ENCODE measurements around the gene BMPER.

BMPER gene

GRCh38 chr7:34086981-34087380 is 181.6 kb downstream of the BMPER start:
- in situ Hi-C loops (cut with MboI; ENCODE audit: low sequenced_read_pairs), result no loop called here

- in situ Hi-C loops (cut with MboI; ENCODE audit: low sequenced_read_pairs), result no loop called here
Measured at GRCh38 chr7:34087892-34088891, 182.9 kb downstream of the BMPER start.

GRCh38 chr7:34090816-34091215 is 185.5 kb downstream of the BMPER start:
- in situ Hi-C loops (cut with MboI; ENCODE audit: low sequenced_read_pairs), result no loop called here

- in situ Hi-C loops (cut with MboI; ENCODE audit: low sequenced_read_pairs), result no loop called here
Measured at GRCh38 chr7:34091321-34091917, 186.1 kb downstream of the BMPER start.

GRCh38 chr7:34093276-34093675 is 187.9 kb downstream of the BMPER start:
- in situ Hi-C loops (cut with MboI; ENCODE audit: low sequenced_read_pairs), result no loop called here

- in situ Hi-C loops (cut with MboI; ENCODE audit: low sequenced_read_pairs), result no loop called here
Measured at GRCh38 chr7:34096198-34096651, 190.9 kb downstream of the BMPER start.

- in situ Hi-C loops (cut with MboI; ENCODE audit: low sequenced_read_pairs), result no loop called here
Measured at GRCh38 chr7:34096777-34097176, 191.4 kb downstream of the BMPER start.

- in situ Hi-C loops (cut with MboI; ENCODE audit: low sequenced_read_pairs), result no loop called here
Measured at GRCh38 chr7:34100661-34101060, 195.3 kb downstream of the BMPER start.

GRCh38 chr7:34104115-34104514 is 198.8 kb downstream of the BMPER start:
- in situ Hi-C loops (cut with MboI; ENCODE audit: low sequenced_read_pairs), result no loop called here

- in situ Hi-C loops (cut with MboI; ENCODE audit: low sequenced_read_pairs), result no loop called here
Measured at GRCh38 chr7:34104992-34105391, 199.7 kb downstream of the BMPER start.

- in situ Hi-C loops (cut with MboI; ENCODE audit: low sequenced_read_pairs), result no loop called here
Measured at GRCh38 chr7:34107276-34107675, 201.9 kb downstream of the BMPER start.

- in situ Hi-C loops (cut with MboI; ENCODE audit: low sequenced_read_pairs), result no loop called here
Measured at GRCh38 chr7:34108165-34108564, 202.8 kb downstream of the BMPER start.

- in situ Hi-C loops (cut with MboI; ENCODE audit: low sequenced_read_pairs), result no loop called here
Measured at GRCh38 chr7:34109936-34110780, 204.8 kb downstream of the BMPER start.

GRCh38 chr7:34111031-34111430 is 205.7 kb downstream of the BMPER start:
- in situ Hi-C loops (cut with MboI; ENCODE audit: low sequenced_read_pairs), result no loop called here

GRCh38 chr7:34115503-34115902 is 210.2 kb downstream of the BMPER start:
- in situ Hi-C loops (cut with MboI; ENCODE audit: low sequenced_read_pairs), result no loop called here

GRCh38 chr7:34117573-34117972 is 212.2 kb downstream of the BMPER start:
- in situ Hi-C loops (cut with MboI; ENCODE audit: low sequenced_read_pairs), result no loop called here

GRCh38 chr7:34121366-34121765 is 216.0 kb downstream of the BMPER start:
- in situ Hi-C loops (cut with MboI; ENCODE audit: low sequenced_read_pairs), result no loop called here

- in situ Hi-C loops (cut with MboI; ENCODE audit: low sequenced_read_pairs), result no loop called here
Measured at GRCh38 chr7:34123316-34123715, 218.0 kb downstream of the BMPER start.

GRCh38 chr7:34124765-34125164 is 219.4 kb downstream of the BMPER start:
- in situ Hi-C loops (cut with MboI; ENCODE audit: low sequenced_read_pairs), result no loop called here

- in situ Hi-C loops (cut with MboI; ENCODE audit: low sequenced_read_pairs), result no loop called here
Measured at GRCh38 chr7:34128762-34129161, 223.4 kb downstream of the BMPER start.
